DND-41 (cell line): ENCODE results near the gene BAK1.

Experiments used
- EZH2 ChIP-seq: IDR thresholded peaks from 3 replicates; pipeline ENCODE4 v1.6.1; 2012; ENCODE audit warnings: borderline replicate concordance, low read depth, mild to moderate bottlenecking, moderate library complexity, low read length, inconsistent platforms; ENCODE audit not compliant: severe bottlenecking
- TF ChIP-seq, protein P1 (sequence below): IDR thresholded peaks from 2 replicates; pipeline ENCODE4 v1.5.1; 2012; ENCODE audit warnings: borderline replicate concordance, low read length, moderate library complexity, mild to moderate bottlenecking; ENCODE audit not compliant: poor library complexity, severe bottlenecking; ENCODE audit errors: extremely low read depth

DNA sequence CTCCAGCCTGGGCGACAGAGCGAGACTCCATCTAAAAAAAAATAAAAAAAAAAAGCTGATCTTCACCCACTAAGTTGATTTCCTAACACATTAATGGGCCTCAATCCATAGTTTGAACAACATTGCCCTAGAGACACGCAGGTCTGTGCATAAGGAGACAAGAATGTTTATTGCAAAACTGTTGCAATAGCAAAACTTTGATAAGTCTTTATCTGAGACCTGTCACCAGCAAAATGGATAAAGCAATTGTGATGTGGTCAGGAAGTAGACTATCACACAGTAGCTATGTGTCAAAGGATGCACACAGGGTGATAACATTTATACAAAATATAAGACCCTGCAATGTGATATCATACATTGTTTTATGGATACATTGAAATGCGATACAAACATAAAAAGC is 36.8 kb upstream of the BAK1 start:
- TF ChIP-seq, protein P1, sequence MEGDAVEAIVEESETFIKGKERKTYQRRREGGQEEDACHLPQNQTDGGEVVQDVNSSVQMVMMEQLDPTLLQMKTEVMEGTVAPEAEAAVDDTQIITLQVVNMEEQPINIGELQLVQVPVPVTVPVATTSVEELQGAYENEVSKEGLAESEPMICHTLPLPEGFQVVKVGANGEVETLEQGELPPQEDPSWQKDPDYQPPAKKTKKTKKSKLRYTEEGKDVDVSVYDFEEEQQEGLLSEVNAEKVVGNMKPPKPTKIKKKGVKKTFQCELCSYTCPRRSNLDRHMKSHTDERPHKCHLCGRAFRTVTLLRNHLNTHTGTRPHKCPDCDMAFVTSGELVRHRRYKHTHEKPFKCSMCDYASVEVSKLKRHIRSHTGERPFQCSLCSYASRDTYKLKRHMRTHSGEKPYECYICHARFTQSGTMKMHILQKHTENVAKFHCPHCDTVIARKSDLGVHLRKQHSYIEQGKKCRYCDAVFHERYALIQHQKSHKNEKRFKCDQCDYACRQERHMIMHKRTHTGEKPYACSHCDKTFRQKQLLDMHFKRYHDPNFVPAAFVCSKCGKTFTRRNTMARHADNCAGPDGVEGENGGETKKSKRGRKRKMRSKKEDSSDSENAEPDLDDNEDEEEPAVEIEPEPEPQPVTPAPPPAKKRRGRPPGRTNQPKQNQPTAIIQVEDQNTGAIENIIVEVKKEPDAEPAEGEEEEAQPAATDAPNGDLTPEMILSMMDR = no peak
- no peak for TF ChIP-seq EZH2
